ENCODE measurements around the gene ALK.

DNA sequence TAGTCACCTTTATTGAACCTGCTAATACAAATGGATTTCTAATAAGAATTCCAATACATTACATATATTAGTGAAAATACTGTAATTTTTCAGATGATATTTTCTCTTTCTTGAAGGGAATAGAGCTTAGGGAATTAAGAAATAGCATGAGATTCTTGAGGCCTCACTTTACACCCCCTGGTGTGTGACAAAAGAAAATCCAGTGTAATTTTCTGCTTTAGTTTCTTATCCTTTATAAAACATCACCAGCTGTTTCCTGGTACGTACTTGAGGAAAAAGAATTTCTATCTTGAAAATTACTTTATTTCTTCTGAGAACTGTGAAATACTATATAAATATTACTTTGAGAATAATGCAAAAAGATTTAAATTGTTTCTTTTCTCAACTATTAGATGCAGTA lies 734.6 kb downstream of the ALK start:
- TF ChIP-seq MAX (IDR thresholded peaks at IDR 0.05; ENCODE audit: low read depth): no peak
- TF ChIP-seq FOXJ3 (CRISPR knock-in tag; IDR thresholded peaks at IDR 0.05): no peak
- TF ChIP-seq GABPA (IDR thresholded peaks at IDR 0.05; ENCODE audit: low read depth): no peak
- no peak for TF ChIP-seq EZH2phosphoT487 (IDR thresholded peaks at IDR 0.05; ENCODE audit: borderline replicate concordance, low read depth)
